ENCODE measurements around the gene ARSI.

GRCh38 chr5:150299571-150300327 is 3.0 kb downstream of the ARSI start:
- TF ChIP-seq CTCF (IDR thresholded peaks at IDR 0.05) (no peak), STAT6 (CRISPR knock-in tag; conservative IDR thresholded peaks at IDR 0.05; ENCODE audit: low read depth) (no peak), ZNF138 (CRISPR knock-in tag; conservative IDR thresholded peaks at IDR 0.05) (no peak), MAX (CRISPR knock-in tag; IDR thresholded peaks at IDR 0.05) (no peak), NFYB (CRISPR knock-in tag; conservative IDR thresholded peaks at IDR 0.05; ENCODE audit: low read depth) (no peak), NR2C2 (CRISPR knock-in tag; IDR thresholded peaks at IDR 0.05) (no peak), FOXJ3 (CRISPR knock-in tag; IDR thresholded peaks at IDR 0.05; ENCODE audit: borderline replicate concordance) (no peak), ZNF121 (CRISPR knock-in tag; IDR thresholded peaks at IDR 0.05) (no peak)
